ENCODE data around the gene GRK6.
A peak's percentile ranks its signal among the peaks of the same experiment; 100 is the strongest.

GRK6 gene

DNA sequence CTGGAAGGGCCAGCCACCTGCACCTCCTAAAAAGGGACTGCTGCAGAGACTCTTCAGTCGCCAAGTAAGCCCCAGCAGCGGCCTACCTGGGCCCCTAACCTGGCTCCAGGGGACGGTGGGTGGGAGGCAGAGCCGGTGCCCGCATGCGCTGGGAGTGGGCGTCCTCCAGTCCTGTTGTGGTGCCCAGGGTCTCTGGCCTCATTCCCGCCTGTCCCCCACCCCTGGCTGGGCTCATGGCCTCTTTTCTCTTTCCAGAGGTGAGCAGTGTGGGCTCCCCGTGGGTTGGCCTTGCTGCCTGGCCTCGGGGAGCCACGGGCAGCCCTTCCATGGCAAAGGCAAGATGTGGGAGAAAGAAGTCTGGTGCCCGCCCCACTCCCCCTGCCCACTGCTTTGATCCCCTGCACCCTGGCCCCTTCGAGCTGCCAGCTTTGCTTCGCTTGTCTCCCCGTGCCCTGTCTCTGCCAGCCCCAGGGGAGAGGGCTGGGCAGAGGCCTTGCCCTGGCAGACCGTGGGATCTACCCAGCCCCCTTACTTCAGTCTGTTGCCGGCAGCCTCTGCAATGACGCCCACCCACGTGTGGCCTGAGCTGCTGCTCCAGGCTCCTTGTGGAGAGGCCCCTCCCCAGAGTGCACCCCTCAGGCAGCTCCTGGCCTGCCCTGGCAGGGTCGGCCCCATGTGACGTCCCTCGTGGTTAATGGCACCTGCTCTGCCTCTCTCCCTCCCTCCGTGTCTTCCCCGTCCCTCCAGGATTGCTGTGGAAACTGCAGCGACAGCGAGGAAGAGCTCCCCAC is 14.7 kb downstream of the GRK6 start:
- no peak for DNase-seq

GRCh38 chr5:177442066-177442826 is 15.8 kb downstream of the GRK6 start:
- DNase-seq = peak in 1 of 2 experiments; percentile 26

DNA sequence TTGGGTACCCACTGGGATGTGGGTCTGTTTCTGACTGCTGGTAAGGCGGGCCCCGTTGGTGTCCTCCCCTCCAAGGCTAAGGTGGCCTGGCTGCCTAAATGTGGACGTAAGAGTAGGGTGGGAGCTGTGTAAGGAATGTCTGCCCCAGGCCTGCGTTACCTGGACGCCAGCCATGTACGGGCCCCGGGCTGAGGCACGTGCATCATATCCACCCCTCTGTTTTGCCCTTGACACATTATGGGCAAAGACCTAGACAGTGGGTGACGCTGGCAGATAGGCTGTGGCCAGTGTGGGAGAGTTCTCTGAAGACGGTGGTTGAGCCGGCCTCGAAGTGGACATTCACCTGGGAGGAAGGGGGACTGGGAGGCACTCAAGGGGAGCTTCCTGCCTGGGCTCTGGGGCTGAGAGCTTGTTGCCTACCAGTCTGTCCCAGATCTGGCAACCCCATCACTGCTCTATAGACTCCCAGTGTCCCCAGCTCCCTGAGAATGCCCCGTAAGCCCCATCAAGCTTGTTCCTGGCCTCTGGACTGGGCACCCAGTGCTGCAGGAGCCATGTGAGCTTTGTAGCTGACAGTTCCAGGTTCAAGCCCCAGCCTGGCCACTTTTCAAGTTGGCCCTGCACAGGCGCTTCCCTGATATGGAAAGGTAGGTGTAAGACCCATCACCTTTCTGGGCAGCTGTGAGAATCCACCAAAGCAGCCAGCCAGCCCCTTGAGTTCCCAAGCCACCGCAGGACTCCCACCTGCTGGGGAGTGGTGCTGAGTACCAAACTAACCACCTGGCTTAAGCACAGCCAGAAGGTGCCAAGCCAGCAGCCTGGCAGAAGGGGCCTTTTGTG is 16.9 kb downstream of the GRK6 start:
- no peak for DNase-seq

GRCh38 chr5:177444106-177445051 is 17.9 kb downstream of the GRK6 start:
- DNase-seq = peak in 1 of 2 experiments; percentile 55

DNA sequence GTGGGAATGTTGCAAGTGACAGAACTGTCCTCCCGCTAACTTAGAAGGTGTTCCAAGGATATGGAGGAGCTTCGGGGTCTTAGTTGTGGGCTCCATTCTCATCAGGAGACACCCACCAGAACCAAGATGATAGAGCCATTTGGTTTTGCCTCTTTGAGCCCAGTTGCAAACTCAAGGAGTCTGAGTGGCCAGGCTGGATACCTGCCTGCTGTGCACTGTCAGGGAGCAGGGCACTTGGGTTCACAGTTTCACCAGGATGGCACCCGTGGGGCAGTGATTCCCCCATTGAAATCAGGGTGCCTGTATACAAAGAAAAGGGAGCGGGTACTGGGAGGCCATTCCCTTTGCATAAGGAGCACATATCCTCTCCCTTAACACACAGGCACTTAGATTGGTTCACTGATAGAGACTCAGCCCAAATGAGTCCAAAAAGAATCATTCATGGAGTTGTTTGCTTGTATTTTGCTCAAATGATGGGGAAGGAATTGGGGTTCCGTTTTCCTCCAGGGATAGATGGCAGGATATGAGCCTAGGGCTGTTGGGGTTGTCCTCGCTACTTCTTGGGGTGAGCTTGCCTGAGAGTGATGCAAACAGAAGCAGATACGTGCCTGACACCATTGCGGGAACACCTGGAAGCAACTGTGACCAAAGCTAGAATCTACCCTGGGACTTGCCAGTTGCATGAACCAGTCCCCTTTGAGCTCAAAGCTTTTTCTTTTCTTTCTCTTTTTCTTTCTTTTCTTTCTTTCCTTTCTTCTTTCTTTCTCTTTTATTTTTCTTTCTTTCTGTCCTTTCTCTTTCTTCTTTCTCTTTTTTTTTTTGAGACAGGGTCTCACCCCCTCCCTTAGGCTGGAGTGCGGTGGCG is 18.8 kb downstream of the GRK6 start:
- DNase-seq = peak in 1 of 2 experiments; percentile 50

DNA sequence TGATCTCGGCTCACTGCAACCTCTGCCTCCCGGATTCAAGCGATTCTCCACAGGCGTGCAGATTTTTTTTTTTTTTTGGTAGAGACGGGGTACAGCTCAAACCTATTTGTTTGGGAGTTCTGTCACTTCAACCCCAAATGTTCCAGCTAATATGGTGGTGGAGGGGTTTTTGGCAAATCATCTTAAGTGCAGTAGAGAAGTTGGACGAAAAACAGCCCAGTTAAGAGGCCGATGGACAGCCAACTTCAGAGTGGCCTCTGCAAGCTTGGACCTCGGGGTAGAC is 19.4 kb downstream of the GRK6 start:
- DNase-seq = no peak

GRCh38 chr5:177446200-177447065 is 20.0 kb downstream of the GRK6 start, which contains the start of gene PRR7:
Gene PRR7, plus strand, starts transcription at chr5:177446814. Its CDS starts 8,254 bp downstream, at chr5:177455068.
- peak; percentile 78 to 85 for DNase-seq

DNA sequence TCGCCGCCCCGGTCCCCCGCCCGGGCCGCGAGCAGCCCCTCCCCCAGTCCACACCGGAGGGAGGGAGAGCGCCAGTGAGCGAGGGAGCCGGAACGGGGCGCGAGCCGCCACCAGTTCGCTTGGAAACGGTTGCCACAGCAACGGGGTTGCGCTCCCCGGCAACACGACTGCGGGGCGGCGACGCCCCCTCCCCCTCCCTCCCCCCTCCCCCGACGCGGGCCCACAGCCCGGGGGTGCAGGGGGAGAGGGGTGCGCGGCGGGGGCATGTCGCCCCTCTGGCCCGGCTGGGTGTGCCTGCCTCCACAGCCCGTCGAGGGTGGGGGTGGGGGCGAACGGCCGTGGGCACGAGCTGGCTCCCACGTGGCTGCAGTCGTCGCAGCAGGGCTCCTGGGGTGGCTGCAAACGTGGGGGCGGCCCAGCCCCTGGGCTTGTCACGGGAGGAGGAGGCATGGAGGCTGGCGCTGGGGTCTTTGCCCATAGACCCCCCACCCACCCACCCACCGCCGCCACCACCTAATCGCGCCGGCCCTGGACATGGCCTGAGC is 20.7 kb downstream of the GRK6 start:
- DNase-seq = peak; percentile 71 to 79

DNA sequence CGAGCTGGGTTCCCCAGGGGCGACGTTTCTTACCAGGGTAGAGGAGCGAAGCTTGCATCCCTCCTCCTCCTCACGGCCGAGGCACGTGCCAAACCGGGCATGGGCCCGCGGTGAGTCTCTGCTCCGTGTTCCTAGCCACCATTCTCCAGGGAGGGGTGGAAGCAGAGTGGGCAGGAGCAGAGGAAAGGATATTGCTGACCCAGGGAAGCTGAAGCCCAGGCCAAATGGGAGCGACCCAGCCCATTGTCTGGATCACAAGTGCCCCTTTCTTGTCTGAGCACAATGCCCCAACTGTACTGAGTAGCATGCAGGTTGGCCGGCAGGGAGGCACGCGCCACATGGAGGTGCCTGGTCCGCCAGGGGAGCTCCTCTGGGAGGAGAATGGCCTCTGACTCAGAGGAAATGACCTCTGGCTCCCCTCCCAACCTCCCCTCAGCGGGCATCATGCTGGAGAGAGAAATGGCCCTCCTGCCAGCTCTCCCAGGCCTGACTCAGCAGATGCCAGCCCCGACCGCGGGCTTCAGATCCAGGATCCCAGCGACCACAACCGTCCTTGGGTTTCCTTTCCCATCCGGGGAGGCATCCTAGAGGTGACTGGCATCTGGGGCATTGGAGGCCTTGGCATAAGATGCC is 21.3 kb downstream of the GRK6 start:
- peak in 1 of 2 experiments; percentile 63 for DNase-seq

- DNase-seq = peak in 1 of 2 experiments; percentile 28
Observed at GRCh38 chr5:177448244-177448950, 21.9 kb downstream of the GRK6 start.

GRCh38 chr5:177449140-177450061 is 22.9 kb downstream of the GRK6 start:
- DNase-seq = peak in 1 of 2 experiments; percentile 35

DNA sequence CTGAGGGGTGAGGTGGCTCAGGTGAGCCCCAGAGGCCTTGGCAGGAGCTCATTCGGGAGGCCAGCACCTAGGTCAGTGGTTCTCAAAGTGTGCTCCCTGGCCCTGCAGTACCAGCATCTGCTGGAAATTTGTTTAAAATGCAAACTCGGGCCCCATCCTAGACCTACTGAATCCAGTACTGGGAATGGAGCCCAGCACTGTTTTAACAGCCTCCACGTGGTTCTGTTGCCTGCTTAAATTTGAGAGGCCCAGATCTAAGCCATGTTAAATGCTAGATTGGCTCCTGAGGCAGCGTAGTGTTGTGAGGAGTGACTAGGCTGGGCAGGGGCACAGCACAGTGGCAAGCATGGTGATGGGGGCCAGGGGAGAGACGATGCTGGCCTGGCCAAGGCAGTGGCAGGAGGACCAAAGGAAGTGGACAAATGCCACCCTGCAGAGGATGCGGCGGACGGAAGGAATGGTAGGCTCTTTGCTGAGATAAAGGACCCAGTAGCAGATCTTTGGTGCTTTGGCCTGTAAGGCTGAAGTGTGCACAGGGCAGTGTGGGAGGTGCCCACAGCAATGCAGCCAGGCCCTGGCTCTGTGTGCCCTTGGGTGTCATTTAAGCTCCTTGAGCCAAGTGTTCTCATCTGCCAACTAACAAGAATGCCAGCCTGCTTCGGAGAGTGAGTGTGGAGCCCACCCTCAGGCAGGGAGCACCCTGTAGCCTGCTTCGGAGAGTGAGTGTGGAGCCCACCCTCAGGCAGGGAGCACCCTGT is 24.4 kb downstream of the GRK6 start:
- no peak for DNase-seq

DNA sequence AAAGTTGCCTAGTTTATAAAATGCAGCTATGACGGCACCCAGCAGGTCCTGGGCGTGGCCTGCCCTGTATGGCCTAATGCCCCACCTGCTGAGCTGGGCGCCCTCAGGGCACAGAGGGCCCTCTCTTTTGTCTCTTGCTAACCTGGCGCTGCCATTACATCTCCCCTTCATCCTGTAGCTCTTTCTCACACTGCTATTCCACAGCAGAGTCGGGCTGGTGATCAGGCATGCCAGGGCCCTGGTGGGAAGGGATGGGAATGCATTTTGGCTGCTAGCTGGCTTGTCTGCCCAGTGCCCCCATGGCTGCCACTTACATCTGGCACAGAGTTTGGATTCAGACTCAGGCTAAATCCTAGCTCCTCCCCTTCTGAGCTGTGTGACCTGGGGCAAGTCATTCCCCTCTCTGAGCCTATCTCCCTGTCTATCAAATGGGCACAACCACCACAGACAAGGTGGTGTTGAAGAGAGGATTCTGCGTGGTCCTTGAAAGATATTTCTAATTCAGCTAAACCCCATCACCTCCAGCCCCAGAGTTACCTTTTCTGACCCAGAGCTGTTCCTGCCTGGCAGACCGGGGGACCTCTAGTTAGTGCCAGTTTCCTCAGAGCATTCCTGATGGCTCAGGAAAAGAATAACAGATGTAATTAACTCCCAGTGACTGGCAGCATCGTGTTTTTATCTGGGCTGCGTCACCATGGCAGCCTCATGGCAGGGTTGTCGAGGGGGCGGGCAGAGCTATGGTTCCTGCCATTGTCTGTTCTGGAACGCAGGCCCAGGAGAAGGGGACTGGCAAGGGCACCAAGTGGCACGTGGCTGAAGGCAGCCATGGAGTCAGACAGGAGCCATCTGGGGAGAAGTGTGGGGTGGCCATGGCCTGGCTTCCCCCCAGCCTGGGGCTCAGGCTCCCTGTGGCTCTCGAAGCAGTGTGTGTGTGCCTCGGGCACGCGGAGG is 26.5 kb downstream of the GRK6 start:
- no peak for DNase-seq

GRCh38 chr5:177453852-177454396 is 27.4 kb downstream of the GRK6 start:
- DNase-seq = no peak

DNA sequence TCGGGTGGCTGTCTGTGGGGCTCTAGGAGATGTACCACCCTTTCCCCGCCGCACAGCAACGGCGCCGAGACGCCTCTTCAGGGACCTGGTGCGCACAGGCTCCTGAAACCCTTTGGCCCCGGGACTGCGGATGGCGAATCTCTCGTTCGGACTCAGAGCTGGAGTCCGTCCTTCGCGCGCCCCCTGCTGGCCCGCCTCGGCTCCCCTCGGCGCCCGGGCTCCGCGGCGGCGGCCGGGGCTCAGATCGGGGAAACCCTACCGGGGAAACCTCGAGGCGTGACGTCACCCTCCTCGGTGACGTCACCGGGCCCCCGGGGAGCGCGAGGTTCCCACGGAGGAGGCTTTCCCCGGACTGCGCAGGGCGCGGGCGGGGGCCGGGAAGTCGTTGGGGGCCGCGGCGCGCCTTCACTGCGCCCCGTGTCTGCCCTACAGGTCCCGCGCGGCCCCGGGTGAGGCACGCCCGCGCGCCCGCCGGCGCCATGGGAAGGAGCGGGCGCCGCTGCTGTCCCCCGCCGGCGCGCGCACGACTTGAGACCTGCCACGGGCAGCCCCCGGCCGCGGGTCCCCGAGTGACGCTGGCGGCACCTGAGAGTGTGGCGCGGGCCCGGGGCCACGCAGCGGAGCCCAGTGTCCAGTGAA is 28.0 kb downstream of the GRK6 start:
- DNase-seq = peak; percentile 97 to 98
